NAMALWA (cell line): ENCODE results near the gene CCNK.

Source experiments
- DNase-seq: peaks from one replicate; pipeline ENCODE4 v3.0.0-alpha.2; 2015; ENCODE audit warnings: low spot score

The CCNK gene

GRCh38 chr14:99535908-99536778 is 54.9 kb downstream of the CCNK start:
- DNase-seq = no peak

GRCh38 chr14:99537399-99537798 is 56.2 kb downstream of the CCNK start:
- no peak for DNase-seq

GRCh38 chr14:99538275-99538674 is 57.1 kb downstream of the CCNK start:
- no peak for DNase-seq

GRCh38 chr14:99538733-99539132 is 57.5 kb downstream of the CCNK start:
- DNase-seq = no peak

GRCh38 chr14:99539491-99539890 is 58.3 kb downstream of the CCNK start:
- no peak for DNase-seq

- no peak for DNase-seq
These were observed 59.2 kb downstream of the CCNK start for GRCh38 chr14:99540196-99541032.

- no peak for DNase-seq
These were observed 60.0 kb downstream of the CCNK start for GRCh38 chr14:99541211-99541610.

- no peak for DNase-seq
These were observed 60.7 kb downstream of the CCNK start for GRCh38 chr14:99541677-99542470.

GRCh38 chr14:99542566-99542965 is 61.4 kb downstream of the CCNK start:
- DNase-seq = no peak

GRCh38 chr14:99543370-99543769 is 62.2 kb downstream of the CCNK start:
- no peak for DNase-seq

GRCh38 chr14:99543985-99544384 is 62.8 kb downstream of the CCNK start:
- DNase-seq = no peak

GRCh38 chr14:99544991-99545390 is 63.8 kb downstream of the CCNK start:
- no peak for DNase-seq

- DNase-seq = no peak
These were observed 64.4 kb downstream of the CCNK start for GRCh38 chr14:99545586-99545985.

- no peak for DNase-seq
These were observed 65.1 kb downstream of the CCNK start for GRCh38 chr14:99546234-99546879.

GRCh38 chr14:99548255-99548654 is 67.0 kb downstream of the CCNK start:
- no peak for DNase-seq

GRCh38 chr14:99548871-99549515 is 67.8 kb downstream of the CCNK start:
- DNase-seq = no peak

GRCh38 chr14:99549684-99550083 is 68.5 kb downstream of the CCNK start:
- no peak for DNase-seq

GRCh38 chr14:99550387-99550992 is 69.3 kb downstream of the CCNK start:
- no peak for DNase-seq

- no peak for DNase-seq
These were observed 70.1 kb downstream of the CCNK start for GRCh38 chr14:99551034-99551922.

GRCh38 chr14:99552021-99552553 is 70.9 kb downstream of the CCNK start:
- DNase-seq = no peak
